IPS-18c (cell line): ENCODE data around the gene ZDHHC8.
"Not testable (repeated sequence)": the region's sequence is repeated elsewhere in the genome, so short reads cannot be mapped to it uniquely, and the experiment has no call there.

Experiments used
- H3K4me3 ChIP-seq: 2 replicates; pipeline ENCODE4 v1.7.0; 2013; ENCODE audit warnings: low read depth, mild to moderate bottlenecking, low read length, moderate library complexity; ENCODE audit not compliant: insufficient read depth
- H3K9me3 ChIP-seq: one replicate; pipeline ENCODE4 v1.6.1; 2013; ENCODE audit warnings: mild to moderate bottlenecking, low read length, moderate library complexity; ENCODE audit not compliant: control insufficient read depth, insufficient read depth

The ZDHHC8 gene

DNA sequence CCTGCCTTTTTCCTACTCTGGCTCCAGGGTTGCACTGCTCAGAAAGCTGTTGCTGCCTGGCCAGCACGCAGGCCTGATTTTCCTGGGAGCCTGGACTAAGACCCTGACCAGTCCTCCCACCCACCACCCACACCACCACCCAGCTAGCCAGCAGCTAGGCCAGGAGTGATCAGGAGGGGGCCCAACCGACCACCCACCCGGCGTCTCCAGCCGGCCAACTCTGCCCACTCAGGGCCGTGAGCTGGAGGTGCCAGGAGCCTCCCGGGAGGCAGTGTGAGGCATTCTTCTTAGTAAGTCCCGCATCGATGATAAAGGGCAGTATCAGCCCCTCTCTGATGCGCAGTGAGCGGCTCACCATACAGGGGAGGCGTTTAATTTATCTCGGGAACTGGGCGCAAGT lies 27.9 kb downstream of the ZDHHC8 start:
- H3K4me3 ChIP-seq, H3K9me3 ChIP-seq: not testable (repeated sequence)

DNA sequence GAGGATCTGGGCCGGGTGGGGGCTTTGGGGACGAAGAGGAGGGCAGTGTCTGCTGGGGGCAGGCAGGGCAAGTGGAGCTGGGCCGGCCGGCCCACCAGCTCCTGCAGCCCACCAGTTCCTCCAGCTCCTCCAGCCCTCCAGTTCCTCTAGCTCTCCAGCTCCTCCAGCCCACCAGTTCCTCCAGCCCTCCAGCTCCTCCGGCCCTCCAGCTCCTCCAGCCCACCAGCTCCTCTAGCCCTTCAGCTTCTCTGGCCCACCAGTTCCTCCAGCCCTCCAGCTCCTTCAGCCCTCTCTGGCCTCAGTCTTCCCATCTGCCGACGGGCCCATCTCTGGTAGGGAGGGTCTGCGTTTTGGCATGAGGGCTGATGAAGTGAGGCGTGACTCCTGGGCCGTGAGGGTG lies 28.4 kb downstream of the ZDHHC8 start:
- Histone ChIP-seq H3K9me3 (peaks cover 2% of the 10 kb centered on the region), H3K4me3 (no peak overlapping the region)

DNA sequence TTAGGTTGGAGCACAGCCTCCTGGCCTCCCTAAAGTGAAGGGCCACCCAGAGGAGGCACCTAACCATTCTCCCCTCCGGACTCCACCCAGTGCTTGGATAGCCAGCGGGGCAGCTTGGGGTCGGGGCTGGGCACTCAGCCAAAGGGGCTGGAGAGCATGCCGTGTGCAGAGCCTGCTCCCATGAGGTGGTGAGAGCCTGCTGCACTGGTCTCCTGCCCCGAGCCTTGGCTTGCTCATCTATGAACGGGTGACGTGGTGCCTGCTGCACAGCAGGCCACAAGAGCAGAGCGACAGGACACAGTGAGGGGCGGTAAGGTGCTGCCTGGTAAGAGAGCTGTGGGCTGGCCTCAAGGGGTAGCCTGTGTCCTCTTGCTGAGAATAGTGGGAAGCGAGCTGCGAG lies 33.3 kb downstream of the ZDHHC8 start:
- Histone ChIP-seq H3K9me3 (peaks cover 2% of the 10 kb centered on the region), H3K4me3 (no peak overlapping the region)

DNA sequence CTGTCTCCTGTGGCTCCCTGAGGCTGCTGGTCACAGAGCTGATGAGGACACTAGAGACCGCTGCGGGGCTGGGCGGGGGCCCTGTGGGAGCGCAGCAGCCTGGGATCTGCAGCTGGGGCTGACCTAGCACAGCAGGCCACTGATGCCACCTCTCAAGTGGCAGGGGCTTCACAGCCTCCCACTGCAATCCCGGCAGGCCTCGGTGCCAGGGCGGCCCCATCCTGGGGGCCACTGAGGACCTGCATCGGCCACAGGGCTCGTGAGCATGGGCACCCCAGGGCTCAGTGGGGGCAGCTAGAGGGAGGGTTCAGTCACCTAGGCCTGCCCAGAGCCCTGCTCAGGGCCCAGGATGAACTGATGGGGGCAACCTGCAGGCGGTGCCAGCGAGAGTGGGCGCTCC lies 33.8 kb downstream of the ZDHHC8 start:
- peaks cover 2% of the 10 kb centered on the region for H3K9me3 ChIP-seq
- H3K4me3 ChIP-seq = no peak overlapping the region

DNA sequence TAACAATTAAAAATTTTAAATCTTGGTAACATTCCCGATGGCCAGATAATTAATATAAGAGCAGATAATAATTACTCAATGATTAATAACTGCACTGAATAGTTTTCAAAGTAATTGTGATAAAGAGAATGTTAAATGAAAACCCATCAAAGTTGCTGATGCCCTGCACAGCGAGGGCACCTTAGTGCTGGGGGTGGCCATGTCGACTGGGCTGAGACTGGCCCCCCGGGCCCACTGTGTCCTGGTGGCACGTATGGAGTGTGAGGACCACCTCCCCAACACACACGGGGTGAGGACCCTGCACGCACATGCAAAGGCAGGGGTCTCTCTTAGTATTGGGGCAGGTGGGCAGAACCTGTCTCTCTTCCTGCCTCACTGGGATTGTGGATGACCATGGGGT lies 34.3 kb downstream of the ZDHHC8 start:
- peaks cover 2% of the 10 kb centered on the region for H3K9me3 ChIP-seq

DNA sequence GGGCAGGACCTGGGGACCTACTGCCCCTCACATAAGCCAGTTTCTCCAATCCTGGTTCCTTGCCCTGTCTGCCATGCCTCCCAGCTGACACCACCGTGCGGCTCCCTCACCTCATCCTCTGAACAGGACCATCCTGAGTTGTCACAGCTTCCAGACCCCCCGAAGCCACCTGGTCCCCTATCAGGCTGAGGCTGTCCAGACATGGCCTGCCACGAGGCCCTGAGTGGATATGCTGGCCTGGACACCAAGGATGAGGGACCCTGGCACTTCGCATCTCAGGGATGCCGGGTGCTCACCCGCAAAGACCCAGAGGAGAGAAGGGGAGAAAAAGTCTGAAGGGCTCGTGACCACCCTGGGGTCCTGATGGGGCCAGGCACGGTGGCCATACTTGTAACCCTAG lies 35.1 kb downstream of the ZDHHC8 start:
- Histone ChIP-seq H3K9me3 (peaks cover 2% of the 10 kb centered on the region), H3K4me3 (no peak overlapping the region)

More for the DNA sequence above, 34.3 kb downstream of the ZDHHC8 start:
- no peak overlapping the region for H3K4me3 ChIP-seq

DNA sequence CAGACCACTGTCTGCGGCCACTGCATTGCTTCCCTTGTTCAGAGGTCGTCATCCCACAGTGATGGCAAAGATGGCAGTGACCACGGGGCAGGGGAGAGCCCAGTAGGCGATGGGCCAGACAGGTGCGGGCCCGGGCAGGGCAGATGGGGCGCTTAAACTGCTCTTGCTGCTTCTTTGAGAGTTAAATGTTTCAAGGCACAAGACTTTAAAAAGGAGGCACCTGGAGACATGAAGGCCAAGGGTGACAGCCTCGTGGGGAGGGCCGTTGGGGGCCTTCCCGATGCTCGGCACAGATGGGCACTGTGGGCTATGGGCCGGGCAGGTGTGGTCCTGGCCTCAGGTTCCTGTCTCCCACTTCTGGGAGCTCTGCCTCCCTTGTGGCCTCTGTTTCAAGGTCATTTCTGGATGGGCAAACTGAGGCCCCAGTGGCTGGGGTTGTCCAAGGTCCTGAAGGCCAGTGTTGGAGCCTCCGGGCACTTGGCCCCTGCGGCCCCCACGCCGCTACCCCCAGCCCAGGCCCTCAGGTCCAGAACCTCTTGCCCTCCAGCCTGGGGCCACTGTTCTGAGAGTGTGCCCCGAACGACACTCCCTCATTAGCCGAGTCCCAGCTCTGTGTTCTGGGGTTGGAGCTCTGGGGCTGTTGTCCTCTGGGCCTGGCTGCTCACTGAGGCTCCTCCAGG lies 36.2 kb downstream of the ZDHHC8 start:
- H3K4me3 ChIP-seq = no peak overlapping the region
- peaks cover 2% of the 10 kb centered on the region for H3K9me3 ChIP-seq

DNA sequence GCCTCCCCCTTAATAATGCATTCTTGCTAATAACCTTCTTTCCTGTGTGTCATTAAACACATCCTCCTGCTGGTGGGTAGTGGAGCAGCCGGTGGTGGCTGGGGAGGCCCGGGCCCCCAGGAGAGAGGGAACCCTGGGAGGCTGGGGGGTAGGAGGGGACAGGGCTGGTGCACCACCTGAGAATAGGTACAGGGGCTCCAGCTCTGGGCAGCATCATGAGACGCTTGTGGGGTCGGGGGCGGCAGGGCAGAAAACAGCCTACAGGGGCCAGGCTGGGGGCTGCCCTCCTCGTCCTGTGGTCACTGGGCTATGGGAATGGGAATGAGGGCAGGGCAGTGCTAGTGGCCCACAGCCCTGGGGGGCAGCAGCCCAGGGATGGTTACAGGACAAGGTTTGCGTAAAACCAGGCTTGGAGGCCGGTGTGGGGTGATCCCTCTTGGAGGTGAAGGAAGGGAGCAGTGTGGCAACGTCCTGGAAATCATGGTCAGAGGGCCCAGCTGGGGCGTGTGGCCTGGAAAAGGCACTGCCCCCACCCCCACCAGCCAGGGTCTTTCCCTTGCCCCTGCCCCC lies 37.7 kb downstream of the ZDHHC8 start:
- Histone ChIP-seq H3K9me3 (no peaks in the 10 kb centered on the region), H3K4me3 (no peak overlapping the region)

DNA sequence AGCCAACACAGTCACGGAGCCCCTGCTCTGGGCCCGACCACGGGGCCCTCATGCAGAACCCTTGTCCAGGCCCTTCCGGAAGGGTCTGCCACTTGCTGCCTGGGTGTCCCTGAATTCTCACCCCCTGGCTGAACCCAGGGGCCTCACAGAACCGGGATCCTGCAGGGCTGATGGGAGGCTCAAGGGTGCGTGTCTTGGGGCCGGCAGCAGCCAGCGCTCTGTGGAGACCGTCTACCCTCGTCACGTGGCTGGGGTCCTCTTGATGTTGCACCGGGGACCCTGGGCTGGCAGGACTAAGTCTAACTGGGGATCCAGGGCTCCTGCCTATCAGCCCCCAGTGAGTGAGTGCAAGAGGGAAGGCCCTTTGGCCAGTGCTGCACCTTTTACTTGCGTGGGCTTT lies 38.6 kb downstream of the ZDHHC8 start:
- H3K4me3 ChIP-seq = no peak overlapping the region
- H3K9me3 ChIP-seq = no peaks in the 10 kb centered on the region

DNA sequence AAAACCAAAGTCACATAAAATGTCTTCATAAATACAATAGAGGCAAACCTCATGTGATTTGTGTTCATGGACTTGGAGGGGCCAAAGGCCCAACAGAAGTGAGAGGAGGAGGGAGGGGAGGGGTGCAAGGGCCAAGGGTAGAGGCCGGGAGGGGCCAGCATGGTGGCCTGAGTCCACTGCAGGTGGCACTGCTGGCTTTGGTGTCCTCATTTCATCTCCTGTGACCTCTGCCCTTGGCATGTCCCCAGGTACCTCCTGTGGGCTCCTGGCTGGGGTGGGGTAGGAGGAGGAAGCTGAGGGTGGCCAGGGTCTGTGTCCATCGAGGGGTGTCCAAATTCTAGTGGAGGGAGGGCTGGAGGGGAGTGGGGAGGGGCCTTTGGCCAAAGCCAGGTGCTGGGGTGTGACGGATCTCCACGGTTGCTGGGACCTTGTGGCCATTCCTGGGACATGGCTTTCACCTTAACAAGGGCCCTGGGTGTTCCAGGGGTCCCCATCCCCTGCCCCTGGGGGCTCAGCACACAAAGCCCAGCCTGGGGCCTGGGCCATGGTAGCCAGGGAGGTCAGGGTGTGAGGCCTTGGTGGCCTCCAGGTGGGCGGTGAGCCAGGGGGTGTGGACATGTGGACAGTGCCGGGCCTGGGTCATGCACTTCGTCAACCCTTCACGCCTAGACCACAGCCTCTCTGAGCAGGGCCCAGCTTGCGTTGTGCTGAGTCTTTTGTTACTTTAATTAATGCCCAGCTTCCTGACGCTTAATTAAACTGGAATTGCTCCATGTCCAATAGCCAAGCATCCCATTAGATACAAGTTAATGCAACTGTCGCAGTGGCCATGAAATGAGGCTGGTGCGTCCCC lies 39.9 kb downstream of the ZDHHC8 start:
- H3K4me3 ChIP-seq = no peak overlapping the region
- H3K9me3 ChIP-seq = no peaks in the 10 kb centered on the region

DNA sequence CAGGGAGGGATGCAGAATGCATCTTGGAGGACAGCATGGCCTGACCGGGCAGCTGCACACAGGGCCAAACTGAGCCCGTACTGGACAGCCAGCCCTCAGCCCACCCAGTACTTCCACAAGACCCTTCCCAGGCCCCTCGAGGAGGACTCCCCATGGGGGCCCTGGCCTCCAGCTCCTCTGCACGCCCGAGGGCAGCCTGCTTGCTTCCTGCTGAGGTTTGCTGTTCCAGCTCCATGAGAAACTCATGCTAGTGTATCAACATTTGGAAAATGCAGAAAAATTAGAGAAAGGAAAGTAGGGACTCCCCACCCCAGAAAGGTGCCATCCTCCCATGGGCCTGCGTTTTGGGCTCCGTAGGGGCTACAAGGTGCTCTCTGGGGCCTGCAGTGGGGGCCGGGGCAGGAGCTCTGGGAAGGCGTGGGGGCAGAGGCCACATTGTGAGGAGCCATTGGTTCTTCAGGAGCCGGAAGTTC lies 40.6 kb downstream of the ZDHHC8 start:
- Histone ChIP-seq H3K4me3 (no peak overlapping the region), H3K9me3 (no peaks in the 10 kb centered on the region)

DNA sequence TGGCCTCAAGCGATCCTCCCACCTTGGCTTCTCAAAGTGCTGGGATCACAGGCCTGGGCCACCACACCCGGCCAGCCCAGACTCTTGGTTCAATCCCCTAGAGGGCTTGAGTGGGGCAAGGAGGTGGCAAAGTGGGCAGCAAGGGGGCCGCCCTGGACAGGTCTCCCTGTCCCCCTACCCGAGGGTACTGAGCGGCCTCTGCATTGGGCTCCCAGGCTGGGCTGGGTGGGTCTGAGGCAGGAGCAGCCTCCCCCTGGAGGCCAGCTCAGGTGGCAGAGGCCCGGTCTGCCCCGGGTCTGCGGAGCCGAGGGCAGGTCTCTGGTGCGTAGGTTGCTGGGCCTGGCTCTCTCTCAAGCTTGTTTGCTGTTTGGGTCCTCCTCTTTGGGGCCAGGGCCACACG lies 41.6 kb downstream of the ZDHHC8 start:
- H3K9me3 ChIP-seq = no peaks in the 10 kb centered on the region

DNA sequence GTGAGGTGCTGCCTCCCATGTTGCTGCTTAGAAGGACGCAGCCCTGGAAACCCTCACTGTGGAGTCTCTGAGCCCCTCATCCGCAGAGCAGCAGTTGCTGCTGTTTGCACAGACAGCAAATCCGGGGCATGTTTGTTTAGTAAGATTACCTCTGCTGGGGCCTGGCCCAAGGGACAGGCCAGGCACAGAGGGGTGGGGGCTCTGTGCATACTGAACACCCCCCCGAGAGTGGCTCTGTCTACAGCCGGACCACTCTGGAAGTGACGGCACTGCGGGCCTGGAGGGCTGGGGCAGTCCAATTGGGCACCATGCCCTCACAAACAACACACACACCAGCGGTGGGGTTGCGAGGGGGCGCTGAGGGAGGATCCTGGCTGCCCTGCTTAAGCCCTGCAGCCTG lies 42.2 kb downstream of the ZDHHC8 start:
- no peaks in the 10 kb centered on the region for H3K9me3 ChIP-seq
- no peak overlapping the region for H3K4me3 ChIP-seq

More for the DNA sequence above, 41.6 kb downstream of the ZDHHC8 start:
- H3K4me3 ChIP-seq = no peak overlapping the region

DNA sequence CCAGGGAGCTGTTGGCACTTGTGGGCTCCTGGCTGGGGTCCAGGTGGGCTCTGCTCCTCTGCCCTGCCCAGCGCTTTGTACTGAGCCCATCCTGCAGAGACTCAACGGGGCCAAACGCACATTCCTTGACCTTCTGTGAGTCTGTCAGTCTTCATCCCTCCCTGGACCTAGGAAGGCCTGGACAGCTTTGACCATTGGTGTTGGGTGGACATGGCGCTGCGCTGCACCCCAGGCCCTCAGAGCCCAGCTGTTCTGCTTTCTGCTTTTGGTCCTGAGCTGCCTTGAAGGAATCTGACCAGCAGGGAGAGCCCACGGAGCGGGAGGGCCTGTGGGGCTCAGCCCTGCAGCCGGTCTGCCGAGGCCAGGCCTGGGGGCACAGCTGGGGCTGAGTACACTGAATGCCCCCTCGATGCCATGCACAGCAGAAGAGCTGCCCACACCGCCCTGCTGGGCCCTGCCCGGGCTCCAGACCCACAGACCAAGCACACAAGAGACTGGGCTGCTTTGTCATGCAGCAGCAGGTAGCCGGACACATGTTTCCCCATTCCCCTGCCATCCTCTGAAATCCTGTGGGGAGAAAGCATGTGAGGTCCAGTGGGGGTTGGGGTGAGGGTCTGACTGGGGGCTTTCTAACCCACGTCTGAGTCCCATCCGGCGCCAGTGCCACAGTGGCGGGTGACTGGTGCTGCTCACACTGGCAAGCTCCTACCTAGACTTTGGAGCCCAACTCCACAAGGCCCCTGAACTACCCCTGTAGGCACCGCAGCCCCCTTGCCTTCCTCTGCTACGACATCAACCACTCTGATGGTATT lies 43.4 kb downstream of the ZDHHC8 start:
- Histone ChIP-seq H3K9me3 (no peaks in the 10 kb centered on the region), H3K4me3 (no peak overlapping the region)

DNA sequence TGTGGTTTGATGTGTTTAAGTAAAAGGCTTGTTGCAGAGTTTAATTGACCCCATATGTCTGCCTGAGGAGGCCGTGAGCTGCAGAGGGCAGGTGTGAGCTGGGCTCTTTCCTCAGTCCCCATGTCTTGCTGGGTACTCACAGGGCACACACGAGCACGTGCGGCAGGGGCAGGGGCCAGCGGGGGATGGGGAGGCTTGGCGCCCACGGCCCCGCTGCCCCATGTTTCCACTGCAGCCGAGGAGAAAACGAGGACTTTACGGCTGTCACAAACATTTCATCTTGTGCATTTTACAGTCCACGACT lies 43.9 kb downstream of the ZDHHC8 start:
- Histone ChIP-seq H3K4me3 (no peak overlapping the region), H3K9me3 (no peaks in the 10 kb centered on the region)

DNA sequence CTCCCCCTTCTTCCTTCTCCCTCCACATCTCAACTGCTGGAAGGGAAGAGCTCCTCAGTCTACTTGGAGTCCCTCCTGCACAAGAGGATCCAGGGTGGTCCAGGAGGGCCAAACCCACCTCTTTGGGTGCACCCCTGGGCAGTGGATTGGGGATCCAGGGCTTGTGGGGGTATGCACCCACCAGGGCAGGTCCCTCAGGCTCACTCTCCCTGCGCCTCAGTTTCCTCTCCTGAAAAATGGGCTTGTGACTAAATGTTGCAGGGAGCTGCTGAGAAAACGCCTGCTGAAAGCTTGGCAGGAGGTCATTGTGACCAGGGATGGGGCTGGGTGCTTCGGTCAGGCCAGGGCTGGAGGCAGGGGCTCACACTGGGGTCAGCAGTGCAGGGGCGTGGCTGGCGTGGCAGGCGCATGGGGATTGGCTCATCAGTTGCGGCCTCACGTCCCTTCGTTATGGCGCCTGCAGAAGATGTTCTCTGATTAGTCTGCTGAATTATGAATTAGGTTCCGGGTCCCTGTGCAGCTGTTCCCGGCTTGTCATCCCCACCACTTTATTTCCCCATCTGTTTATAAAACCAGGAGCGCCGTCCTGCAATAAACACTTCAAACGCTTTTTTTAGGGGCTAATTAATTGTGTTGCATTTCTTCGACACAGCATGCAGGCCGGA lies 44.9 kb downstream of the ZDHHC8 start:
- Histone ChIP-seq H3K4me3 (no peak overlapping the region), H3K9me3 (no peaks in the 10 kb centered on the region)
